ENCODE results near the gene KLHL29.

KLHL29 gene

DNA sequence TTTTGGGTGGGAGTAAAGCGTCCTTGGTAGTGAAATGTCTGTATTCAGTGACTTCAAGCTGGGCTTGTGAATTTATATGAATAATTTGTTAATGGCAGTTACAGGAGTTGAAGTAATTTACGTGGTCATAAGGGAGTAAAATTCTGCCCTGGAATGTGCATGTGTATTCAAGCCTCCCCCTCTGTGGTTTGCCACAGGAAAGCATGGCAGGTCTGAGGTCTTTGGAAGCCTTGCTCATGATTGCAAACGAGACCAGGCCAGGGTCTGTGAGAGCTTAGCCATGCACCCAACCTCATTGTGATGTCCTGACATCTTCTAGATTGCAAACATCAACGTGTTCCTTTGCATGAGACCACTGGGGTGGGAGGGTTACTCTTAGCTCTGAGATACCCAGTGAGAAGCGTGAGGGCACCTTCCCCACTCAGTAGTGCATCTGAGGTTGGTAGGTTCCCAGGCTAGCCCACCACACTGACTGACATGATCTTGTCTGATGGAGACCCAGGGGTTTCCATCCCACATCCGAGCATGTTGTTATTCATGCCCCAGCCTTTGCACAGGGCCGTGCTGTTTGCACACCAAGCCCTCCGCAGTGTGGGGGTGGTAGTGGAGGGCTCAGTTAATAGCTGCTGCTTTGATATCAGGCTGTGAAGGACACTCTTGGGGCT lies 216.5 kb downstream of the KLHL29 start:
- in situ Hi-C loops (cut with MboI; ENCODE audit: low sequenced_read_pairs): no loop called here

- in situ Hi-C loops (cut with MboI; ENCODE audit: low sequenced_read_pairs): no loop called here
These were observed 217.1 kb downstream of the KLHL29 start for GRCh38 chr2:23602116-23602515.

DNA sequence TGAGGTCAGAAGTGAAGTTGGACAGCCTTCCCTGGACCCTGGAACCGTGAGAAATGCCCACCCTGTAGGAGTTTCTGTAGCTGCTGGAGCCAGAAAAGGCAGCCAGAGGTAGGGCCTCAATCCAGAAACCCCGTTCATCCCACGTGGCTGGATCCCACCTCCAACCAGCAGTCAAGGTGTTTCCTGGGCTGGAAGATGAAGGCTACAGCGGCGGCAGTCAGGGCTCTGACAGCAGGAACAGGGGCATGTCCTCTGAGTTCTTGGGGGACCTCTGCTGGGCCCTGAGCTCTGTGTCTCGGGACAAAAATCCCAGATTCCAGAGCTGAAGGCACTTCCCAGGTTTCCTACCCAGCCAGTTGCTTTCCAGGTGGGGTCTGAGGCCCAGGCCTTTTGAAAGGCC lies 218.2 kb downstream of the KLHL29 start:
- in situ Hi-C loops (cut with MboI; ENCODE audit: low sequenced_read_pairs): no loop called here

DNA sequence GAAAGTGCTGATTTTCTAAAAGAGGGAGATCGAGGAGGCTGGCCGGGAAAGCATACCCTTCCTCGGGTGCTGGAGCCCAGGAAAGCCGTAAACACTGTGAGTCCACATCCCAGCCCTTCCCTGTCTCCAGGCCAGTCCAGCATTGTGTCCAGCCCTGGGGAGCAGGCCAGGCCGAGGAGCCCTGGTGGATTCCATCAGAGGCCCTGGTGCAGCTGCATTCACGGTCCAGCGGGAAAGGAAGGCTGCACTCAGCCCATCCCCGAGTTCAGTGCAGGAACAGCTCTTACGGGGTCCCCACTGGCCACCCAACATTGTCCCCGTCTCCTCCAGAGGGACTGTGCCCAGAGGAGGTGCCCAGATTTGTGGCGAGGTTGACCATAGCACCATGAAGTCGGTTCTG lies 218.6 kb downstream of the KLHL29 start:
- in situ Hi-C loops (cut with MboI; ENCODE audit: low sequenced_read_pairs): no loop called here

DNA sequence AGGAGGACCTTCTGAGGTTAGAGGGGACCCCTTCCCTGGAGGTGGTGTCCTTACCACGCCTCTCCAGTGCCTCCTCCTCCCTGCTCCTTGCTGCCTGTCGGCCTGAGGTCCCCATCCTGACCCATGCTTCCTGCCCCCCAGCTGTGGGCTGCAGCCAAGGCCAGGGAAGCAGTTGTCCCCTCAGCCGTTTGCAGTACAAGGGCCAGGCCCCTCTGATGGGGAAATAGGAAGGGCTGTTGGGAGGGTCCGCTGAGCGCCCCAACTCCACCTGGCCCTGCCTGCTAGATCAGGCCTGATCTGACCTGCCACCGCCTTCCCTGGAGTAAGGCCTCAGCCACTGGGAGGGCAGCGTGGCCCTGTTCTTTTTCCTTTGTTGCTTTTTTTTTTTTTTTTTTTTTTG lies 219.8 kb downstream of the KLHL29 start:
- in situ Hi-C loops (cut with MboI; ENCODE audit: low sequenced_read_pairs): no loop called here

GRCh38 chr2:23605236-23605635 lies 220.3 kb downstream of the KLHL29 start:
- in situ Hi-C loops (cut with MboI; ENCODE audit: low sequenced_read_pairs): no loop called here

DNA sequence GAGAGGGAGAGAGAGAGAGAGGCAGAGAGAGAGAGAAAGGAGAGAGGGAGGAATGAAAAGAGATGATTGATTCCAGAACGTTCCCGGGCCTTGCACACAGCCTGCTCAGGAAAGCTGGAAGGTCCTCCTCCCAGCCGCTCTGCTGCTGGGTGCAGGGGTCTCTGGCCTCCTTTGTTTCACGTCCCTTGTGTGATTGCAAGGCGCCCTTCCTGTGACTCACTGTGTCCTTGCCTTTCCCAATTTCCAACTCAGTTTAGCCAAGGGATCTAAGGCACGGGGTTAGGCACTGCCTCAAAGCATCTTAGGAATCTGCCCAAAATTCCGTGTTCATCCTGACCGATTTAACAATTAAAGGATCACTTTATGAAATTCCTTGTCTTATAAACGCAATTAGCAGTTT lies 221.2 kb downstream of the KLHL29 start:
- in situ Hi-C loops (cut with MboI; ENCODE audit: low sequenced_read_pairs): no loop called here

DNA sequence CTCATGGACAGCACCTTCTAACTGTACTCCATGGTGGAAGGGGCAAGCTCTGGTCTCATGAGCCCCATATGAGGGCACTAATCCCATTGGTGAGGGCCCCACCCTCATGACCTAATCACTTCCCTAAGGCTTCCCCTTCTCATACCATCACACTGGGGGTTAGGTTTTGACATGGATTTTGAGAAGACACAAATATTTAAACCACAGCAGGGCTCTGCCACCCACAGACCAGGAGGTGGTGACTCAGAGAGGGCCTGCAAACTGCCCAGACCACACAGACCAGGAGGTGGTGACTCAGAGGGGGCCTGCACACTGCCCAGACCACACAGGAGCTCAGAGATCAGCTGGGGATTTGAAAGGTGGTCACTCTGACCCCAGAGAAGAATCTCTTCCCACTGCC lies 222.0 kb downstream of the KLHL29 start:
- in situ Hi-C loops (cut with MboI; ENCODE audit: low sequenced_read_pairs): no loop called here

DNA sequence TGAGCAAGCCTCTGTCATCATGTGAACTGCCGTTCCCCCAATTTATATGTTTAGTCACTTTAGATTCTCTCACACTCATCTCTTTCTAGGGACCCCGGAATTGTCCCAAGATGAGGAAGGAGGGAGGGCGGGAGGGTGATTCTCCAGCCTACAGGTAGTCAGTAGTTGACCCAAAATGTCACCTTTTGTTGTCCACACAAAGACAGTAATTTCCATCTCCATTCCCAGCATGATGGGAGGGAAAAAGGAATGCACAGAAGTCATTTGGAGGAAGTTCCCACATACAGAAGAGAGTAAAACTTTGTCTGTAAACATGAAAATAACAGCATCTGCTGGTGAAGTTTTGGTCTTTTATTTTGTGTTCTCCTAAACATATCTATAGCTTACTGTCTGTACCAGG lies 222.9 kb downstream of the KLHL29 start:
- in situ Hi-C loops (cut with MboI; ENCODE audit: low sequenced_read_pairs): no loop called here

DNA sequence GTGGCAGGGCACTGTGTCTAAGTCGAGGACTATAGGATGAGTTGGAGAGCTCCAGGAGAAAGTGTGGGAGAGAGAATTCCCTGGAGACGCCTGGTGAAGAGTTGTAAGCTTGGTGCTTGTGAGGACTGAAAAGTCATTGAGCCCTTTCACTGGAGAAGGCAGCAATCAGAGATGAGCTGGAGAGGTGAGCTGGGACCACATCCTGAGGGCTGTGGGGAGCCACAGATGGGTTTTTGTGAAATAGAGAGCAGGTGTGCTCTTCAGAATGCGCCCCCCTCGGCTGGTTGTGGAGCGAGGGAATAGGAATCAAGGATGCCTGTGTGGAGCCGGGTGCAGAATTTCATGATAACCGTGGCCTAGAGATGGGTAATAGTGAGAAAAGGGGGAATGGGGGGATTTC lies 224.3 kb downstream of the KLHL29 start:
- in situ Hi-C loops (cut with MboI; ENCODE audit: low sequenced_read_pairs): no loop called here

DNA sequence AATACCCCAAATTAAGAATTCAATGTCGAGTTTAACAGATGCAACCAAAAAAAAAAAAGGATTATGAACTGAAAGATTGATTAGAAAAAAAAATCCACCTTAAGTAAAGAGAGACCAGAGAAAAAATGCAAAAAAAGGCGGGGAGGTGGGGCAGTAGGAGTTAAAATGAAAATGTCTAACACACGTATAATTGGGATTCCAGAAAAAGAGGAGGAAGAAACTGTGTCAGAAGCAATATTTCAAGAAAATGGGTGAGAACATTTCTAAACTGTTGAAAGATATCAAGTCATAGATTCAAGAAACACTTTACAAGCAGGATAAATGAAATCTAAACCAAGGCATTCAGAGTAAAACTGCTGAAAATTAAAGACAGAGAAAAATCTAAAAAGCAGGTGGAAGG lies 226.9 kb downstream of the KLHL29 start:
- in situ Hi-C loops (cut with MboI; ENCODE audit: low sequenced_read_pairs): no loop called here

- in situ Hi-C loops (cut with MboI; ENCODE audit: low sequenced_read_pairs): no loop called here
These were observed 229.7 kb downstream of the KLHL29 start for GRCh38 chr2:23614701-23615100.

GRCh38 chr2:23615216-23616020 lies 230.4 kb downstream of the KLHL29 start:
- in situ Hi-C loops (cut with MboI; ENCODE audit: low sequenced_read_pairs): no loop called here

- in situ Hi-C loops (cut with MboI; ENCODE audit: low sequenced_read_pairs): no loop called here
These were observed 231.7 kb downstream of the KLHL29 start for GRCh38 chr2:23616630-23617029.

DNA sequence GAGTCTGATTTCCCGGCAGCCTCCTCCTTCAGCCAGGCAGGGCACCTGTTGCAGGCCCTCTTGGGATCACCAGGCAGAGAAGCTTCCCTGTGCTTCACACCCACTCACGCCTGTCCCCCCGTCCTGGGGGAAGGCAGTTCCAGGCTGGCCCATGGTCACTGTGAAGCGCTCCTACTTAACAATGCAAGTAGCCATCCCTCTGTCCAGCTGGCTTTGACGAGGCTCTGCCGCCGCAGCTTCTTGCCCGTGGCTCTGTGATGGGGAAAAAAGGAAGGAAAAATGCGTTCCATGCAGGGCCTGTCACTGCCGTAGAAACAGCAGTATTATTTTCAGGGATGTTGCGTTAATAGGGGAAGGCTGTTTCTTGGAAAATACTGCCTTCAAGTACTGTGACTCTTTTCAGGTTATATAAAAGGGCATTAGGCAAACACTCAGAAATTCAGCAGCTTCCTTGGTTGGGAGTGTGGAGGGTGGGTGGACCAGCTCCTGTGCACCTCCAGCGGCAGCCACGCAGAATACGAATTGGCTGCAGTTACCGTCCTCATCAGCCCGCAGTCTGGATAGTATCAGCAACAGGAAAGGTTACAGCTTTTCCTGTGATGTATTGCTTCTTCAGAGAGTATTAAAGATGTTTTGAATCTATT lies 232.3 kb downstream of the KLHL29 start:
- in situ Hi-C loops (cut with MboI; ENCODE audit: low sequenced_read_pairs): no loop called here

DNA sequence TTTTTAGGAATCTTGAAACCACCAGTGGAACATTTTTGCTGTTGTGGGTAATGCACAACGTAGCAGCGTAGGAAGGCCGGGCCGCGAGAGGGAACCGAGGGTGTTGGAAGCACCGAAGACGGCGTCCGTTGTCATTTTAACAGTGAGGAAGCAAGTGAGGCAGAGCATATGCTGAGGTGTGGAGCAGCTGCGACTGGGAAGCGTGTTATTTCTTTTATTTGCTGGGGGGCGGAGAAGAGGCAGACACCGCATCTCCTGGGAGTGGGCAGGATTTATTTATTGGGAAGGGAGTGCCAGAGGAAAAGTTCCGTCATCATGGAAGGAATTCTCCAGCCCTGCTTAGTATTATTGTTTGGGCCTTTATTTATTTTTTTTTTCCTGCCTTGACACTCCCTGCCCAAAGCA lies 232.8 kb downstream of the KLHL29 start:
- in situ Hi-C loops (cut with MboI; ENCODE audit: low sequenced_read_pairs): no loop called here

GRCh38 chr2:23618265-23618664 lies 233.3 kb downstream of the KLHL29 start:
- in situ Hi-C loops (cut with MboI; ENCODE audit: low sequenced_read_pairs): no loop called here

GRCh38 chr2:23618794-23619530 lies 234.0 kb downstream of the KLHL29 start:
- in situ Hi-C loops (cut with MboI; ENCODE audit: low sequenced_read_pairs): no loop called here

GRCh38 chr2:23619941-23620340 lies 235.0 kb downstream of the KLHL29 start:
- in situ Hi-C loops (cut with MboI; ENCODE audit: low sequenced_read_pairs): no loop called here

DNA sequence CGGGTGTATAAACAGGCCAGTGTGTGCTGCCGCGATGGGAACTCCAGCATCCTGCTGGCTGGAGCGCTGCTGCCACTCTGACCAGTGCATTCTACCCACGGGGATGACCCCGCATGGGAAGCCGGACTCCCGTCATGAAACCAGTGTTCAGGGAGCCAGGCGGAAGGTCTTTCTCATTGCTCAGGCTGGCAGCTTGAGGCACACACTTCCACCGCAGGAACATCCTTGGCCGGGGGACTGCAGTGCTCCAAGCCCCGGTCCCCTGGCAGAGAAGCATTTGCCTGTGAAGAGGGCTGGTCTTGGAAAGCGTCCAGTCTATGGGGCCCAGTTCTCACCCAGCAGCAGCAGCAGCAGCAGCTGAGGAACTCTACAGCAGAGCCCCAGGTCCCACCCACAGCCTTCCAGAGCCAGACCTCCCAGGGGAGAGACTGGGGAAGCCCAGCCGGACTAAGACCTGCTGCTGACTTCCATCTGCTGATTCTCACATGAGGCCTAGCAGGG lies 235.9 kb downstream of the KLHL29 start:
- in situ Hi-C loops (cut with MboI; ENCODE audit: low sequenced_read_pairs): no loop called here

DNA sequence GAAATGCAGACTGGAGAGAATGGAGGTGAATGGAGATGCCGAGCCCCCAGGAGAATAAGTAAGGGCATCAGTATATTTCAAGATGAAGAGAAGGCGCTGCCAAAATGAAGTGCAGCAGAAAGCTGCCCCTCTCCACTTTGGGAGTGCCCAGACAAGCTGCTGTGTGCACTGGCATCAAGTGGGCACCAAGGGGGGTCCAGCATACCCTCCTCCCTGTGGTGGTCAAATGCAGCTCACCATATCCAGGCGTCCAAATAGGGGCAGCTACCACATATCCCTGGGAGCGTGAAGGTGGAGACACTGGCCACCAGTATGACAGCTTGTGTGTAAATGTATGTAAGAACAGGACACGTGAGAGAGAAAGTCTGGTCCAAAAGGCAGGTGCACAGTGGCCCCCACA lies 236.6 kb downstream of the KLHL29 start:
- in situ Hi-C loops (cut with MboI; ENCODE audit: low sequenced_read_pairs): no loop called here
